HG02840 (cell line): ENCODE data around the gene POLR1A.

Source experiments
- ATAC-seq: cut with Tn5 transposase; IDR thresholded peaks from one replicate; pipeline ENCODE4 v1.9.1; 2021; ENCODE audit warnings: mild to moderate bottlenecking, moderate library complexity, moderate number of reproducible peaks; ENCODE audit not compliant: unreplicated experiment, low FRiP score

Gene POLR1A

DNA sequence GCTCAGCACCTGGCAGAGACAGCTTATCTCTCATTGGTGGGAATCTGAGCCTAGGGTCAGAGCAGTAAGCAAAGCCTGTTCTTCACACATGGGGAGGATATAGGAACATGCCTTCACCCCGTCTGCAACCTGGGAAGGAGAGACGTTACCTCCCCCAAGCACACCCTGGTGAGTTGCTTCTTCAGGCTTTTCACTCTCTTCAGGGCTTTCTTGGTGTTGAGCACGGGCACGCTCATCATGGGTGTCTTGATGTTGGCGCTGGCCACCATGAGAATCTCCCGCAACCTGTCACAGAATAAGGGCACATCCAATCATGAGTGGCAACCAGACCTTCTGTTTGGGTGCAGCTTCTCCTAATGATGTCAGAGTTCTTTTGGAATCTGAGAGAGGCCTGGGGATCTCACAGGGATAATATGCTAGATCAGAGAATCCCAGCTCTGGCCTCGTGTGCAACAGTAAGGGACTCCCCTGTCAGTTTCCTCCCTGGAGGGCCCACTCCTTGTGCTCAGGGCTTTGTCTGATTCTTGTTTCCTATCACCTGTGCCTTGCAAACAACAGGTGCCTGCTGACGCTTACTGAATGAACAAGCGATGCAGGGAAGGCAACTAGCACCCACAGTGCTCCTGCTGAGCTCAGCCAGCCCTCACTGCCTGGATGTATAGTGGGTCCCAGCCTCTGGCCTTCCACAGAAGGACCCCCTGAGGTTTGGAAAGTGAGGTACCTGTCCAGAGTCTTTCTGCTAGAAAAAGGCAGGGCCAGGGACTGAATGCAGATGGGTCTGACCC is 66.3 kb downstream of the POLR1A start:
- no peak for ATAC-seq

DNA sequence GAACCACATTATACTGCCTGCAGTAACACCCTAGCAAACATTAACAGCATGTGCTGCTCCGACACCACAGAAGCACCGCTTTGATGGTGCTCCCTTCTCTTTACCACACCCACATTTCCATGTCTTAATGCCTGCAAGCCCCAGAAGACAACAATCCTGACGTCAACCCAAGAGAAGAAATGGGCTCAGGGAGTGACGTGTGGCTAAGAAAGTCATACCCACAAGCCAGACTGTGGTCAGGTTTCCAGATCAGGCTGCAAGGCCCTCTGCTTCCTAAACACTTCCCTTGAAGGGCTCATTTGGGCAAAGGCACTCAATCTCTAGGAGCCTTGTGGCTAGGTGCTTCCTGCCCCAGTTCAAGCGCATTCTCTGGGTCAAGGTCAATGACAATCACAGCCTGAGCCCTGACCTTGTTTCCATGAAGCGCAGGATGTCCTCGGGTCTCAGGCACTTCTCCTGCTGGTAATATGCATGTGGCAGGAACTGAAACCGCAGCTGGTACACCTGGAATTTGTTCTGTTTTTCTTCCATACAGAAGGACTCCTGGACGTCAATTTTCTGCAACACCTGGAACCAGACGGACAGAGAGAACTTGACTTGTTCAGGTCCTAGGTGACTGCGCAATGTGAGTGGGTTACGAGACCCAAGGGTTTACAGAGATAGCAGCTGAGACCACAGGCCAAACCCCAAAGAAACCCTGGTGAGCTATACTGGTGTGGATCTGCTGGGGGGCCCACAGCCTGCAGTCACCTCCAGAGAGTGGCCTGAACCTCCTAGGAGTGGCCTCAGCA is 67.2 kb downstream of the POLR1A start:
- peak; percentile 31 for ATAC-seq

DNA sequence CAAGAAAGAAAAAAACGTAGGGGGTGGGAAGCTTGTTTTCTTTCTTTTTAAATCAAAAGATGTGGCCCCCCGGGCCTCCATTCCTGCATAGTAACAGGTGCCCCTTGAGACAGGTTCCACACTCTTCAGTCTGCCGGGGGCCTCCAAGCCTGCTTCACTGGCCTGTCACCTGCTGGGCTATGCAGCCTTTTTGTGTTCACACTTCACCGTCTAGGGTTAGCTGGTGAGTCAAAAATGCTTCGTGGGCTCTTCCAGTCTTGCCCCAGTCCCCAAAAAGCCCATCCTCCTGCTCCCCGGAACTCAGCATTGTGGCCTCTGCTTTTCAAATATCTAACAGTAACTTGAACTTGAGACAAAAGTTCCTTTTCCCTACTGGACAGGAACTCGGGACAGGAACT is 67.9 kb downstream of the POLR1A start:
- peak; percentile 24 for ATAC-seq

DNA sequence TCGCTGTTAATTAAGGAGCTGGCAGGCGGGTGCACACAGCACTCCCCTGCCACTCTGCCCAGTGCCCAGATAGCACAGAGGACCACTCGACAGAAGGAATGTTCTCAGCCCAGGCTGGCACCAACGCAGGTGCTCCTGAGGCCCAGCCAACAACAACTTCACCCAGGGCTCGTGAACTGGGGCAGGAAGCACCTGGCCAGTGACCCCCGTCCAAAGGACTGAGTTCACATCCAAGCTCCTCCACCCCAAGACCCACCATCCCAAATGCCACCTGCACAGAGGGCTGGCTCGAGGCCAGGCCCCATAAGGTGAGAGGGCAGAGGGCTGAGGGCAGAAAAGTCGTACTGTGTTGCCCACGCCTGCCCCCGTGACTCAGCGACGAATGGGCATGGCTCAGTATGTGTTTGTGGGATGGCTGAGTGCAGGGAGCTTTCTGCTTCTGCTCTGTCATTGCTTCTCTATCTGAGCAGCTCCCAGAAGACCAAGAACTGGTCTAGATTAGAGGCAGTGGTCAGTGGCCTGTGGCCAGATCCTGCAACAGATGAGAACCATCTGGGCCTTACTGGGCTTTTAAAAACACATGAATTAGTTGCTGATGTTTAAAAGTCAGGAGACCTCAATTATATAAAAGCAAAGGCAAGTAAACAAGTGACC is 68.4 kb downstream of the POLR1A start:
- ATAC-seq = no peak

DNA sequence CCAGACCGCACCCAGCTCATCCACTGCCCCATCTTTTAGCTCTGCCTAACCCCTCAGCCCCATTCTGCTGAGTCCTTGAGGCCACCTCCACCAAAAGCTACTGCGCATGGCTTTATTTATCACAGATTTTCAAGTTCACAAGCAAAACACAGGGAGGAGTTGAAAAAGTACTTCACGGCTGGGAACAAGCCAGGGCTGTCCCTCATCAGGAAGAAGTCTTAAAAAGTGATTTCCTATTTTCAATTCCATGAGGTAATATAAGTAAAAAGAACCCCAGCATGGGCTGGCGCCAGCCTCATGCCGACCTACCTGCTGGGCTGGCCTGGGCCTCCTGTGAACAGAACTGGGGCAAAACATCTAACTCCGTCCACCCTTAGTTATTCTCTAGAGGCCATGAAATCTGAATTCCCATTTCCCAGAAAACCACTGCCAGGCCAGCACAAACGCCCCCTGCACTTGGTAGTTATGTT is 69.0 kb downstream of the POLR1A start:
- no peak for ATAC-seq

DNA sequence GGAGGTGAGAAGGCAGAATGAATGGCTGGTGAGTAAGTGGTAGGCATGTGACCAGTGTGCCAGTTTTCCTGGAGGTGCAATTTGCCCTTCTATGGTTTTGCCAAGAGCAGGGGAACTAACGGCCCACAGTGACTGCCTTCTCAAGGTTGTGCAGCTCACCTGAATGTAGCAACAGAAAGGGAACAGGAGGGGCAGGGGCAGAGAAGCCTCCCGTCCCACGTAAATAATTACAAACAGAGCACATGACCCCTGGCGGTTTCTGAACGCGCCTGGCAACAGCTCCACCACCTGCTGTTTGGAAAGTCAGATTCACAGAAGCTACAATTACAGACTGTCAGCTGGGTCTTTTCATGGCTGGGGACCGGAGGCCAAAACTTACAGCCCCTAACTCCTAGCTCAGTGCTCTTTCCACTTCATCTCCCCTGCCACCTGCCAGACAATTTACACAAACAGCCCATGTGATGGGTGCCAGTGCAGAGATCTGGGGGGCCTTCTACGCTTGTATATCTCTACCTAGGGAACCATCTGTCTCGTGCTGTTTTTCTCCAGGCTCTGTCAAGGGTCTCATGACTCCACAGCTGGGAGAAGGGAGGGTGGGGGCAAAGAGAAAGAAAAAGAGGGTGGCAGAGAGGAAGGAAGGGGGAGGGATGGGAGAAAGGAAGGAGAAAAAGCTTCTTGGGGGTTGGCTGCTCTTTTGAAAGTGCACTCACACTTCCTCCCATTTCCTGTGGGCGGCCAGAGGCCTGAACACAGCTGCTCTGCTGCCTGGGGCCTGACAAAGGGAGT is 69.6 kb downstream of the POLR1A start:
- peak; percentile 67 for ATAC-seq

DNA sequence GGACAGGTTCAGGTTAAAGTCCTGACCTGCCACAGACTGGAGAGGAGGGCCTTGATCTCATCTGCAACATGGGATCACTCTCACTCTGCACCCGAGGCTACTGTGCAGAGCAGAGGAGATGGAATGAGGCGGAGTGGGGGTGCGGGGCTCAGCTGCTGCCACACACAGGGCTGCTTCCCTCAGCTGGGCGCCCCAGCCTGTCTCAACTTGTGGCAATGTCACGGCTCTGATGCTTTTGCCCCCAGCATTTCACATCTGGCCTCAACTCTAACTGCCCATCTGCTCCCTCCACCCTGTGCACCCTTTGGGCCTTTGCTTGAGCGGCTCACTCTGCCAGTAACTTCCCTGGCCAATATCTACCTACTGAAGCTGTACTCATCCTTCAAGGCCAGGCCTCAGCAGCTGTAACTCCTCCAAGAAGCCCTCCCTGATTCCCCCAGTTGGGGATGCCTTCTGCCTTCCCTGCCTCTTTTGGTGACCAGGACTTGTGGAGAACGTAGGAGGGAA is 70.3 kb downstream of the POLR1A start:
- no peak for ATAC-seq

DNA sequence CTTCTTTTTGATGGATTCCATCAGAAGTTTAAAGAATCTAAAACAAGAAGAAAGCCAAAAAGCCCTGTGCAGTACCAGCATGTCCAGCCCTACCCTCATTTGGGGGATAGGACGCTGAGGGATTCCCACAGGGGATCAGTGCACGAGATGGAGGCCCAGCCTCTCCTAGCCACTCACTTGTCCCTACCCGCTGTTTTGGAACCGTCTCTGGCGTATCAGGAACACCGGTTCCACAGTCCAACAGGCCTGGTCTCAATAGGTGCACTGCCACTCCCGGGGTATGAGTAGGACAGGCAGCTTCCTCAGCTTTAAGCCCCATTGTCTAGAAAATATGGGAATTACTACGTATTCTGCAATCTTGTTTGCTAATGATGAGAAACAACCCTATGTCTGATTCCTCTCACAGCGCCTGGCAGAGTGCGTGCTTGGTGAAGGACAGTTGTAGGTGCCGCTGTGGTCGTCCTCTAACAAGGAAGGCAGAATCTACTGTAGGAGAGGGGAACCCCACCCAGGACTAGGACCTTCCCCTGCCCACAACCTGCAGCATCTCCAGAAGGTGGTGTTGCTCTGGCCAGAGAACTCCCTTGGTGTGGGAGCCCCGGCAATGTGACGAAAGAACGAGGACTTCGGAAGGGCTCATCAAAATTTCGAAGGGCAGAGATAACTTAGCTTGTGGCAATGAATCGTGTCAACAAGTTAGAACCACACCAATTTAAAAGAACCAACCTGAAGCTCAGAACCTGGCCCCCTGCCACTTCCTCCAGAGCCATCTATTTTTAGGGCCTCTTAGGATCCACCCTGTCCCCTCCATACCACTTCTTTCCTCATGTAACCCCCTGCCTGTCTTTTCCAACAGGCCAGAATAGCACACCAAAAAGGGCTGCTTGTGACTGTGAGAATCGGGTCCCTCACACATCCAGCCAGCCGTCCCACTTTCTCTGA is 71.7 kb downstream of the POLR1A start:
- ATAC-seq = no peak

DNA sequence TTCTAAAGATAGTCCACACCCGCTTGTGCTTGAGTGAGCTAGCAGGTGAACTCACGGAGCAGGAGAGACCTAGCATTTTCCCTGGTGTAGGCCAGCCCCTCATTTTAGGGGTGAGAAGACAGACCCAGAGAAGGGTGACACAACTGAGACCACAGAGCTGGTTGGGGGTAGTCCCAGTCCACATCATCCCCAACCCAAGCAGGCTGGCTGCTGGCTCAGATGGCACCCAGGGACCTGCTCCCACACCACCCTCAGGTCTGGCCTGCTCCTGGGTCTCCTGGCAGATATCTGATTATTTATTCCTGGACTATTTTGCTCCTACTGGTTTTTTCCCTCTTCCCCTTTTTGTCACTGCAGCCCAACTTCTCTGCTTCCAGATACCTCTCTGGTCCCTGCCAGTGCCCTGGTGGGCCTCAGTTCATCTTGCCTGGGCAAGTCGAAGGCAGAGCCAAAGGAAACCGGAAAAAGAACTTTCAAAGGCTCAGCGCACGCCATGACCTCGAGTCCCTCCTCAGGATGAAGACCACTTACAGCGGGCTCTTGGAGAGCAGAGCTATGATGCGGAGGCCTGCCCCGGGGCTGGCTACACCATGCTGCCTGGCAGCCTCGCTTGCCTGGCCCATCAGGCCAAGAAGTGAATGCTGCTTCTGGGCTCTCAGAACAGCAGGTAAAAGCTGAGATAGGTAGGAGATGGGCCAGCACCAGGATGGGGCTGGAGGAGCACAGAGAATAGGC is 72.7 kb downstream of the POLR1A start:
- no peak for ATAC-seq

DNA sequence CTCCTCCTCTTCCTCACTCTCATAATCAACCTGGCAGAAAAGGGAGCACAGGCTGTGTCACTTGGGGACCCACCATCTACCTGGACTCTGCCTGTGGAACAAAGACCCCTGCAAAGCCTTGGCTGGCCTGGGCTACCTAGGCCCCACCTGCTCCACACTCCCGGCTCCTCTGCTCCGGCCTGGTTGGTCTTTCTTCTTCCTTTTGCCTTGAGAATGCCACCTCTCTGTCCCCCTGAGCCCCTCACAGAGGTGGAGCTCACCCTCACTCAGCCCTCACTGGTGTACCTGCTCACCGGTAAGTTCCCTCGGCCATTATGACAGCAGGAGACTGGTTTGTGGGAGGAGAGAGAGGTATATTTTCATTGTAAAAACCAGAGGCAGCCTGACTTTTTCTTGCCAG is 74.1 kb downstream of the POLR1A start:
- ATAC-seq = no peak

DNA sequence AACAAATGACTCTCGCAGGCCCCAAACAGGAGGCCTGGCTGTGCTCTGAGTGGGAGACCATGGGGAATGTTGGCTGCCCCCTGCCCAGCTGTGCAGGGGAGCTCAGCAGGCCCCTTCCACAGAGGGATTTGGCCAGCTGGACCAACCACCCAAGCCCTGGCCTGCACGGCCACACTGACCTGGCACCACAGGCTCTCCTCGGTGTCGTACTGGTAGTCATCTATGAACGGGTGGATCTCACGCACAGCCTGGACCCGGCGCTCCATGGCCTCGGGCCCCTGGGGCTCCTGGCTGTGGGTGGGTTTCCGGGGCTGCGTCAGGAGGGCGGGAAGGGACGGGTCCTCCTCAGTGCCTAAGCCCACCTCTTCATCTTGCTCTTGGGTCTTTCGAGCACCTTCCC is 74.5 kb downstream of the POLR1A start:
- ATAC-seq = no peak

DNA sequence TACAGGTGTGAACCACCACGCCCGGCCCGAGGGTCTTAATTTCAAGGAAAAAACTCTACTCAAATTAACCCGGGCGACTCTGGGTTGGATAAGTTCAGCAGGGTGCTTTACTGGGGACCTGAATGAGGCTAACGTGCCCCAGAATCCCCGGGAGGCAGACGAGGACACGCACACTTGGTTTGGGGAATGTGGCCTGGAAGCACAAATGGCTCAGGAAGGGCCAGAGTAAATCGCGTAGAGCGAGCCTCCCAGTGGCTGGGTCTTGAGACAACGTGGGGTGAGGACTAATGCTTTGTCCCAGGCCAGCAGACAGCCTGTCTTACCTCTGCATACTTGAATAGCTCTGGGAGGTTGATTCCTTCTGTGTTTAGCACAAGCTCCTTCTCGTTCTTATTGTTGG is 75.8 kb downstream of the POLR1A start:
- ATAC-seq = no peak

DNA sequence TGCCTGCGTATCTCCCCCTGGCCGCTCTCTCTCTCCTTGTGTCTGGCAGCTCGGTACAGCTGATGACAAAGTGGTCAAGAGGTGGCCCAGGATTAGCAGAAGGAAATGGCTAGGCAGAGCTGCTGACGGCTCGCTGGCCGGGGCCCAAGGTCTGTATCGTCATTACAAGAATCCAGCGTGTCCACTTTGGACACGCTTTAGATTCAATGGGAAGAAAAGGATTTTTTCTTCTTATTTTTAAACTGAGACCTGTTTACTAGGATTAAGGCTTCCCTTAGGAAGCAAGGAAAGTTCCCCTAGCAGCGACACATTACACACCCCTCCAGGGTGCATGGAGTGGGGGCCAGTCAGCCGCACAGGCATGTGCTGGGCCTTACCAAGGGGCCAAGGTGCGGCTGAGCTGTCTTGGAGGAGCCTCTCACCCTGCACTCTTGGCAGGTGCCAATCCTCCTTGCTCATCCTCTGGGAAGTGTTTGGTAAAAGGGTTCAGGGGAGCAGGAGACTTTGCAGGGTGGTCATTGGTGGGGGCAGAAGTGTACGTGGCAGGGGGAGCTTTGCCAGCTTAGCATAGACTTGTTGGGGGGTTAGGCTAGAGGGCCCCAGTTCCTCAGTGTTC is 76.8 kb downstream of the POLR1A start:
- ATAC-seq = no peak

DNA sequence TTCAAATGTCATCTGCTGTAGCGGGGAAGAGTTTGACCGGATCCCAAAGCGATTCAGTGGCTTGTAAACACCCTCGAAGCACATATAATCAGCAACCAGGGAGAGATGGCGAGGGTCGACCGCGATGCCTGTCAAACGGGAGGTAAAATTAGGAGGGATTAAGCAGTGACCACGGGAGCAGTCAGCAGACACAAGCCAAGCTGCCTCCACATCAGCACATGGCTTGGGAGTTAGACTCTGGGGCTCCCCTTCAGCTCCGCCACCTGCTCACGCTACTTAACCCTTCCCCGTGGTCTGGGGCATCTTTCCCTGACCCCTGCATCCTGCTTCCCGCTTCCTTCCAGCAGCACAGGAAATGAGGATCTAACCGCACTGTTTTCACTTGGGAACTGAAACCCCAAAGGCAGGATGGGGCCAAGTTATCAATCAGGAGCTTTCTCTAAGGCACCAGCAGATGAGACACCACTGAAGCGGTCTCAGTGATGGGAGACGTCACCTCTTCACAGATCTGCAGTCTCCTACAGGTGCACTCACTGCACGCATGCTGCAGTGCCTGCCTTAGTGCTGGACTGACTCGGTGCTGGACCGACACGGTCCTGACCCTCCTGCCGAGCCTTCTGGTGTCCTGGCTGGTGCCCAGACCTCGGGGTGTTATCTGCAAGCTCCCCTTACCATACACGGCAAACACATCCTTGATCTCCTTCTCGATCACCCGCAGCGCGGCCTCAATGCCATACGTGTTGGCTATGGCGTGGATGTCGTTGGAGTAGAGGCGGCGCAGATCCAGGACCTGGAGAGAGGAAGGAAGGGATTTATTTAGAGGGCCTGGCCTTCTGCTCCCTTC is 77.5 kb downstream of the POLR1A start:
- ATAC-seq = no peak

DNA sequence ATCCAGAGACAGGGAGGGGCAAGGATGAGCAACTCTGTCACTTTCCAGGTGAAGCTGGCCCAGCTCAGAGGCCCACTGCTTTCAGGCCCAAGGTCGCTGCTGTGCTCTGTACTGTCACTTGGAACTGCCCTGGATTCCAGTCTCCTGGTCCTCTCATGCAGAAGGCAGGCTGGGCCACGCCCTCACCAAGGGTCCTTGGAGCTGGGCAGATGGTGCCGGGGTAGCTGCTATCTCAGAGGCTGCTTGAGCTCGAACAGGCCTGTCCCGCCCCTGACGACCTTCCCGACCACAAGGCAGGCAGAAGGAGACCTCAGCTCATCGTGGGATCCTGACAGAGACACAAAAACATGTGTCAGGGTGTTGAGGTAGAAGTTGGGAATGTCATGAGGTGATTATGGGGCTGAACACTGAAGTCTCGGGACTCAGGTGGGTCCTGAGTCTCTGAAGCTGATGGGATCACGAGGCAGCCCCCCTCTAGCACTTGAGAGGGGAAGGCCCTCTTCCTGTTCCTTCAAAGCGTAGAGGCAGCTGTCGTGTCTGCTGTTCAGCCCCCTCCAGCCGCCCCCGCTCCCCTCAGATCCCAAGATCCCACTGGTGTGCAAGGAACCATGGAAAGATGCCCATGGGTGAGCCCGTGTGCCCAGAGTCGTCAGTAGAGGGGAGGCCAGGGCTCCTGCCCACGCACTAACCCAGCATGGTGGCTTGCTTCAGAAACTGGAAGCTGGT is 78.3 kb downstream of the POLR1A start:
- ATAC-seq = no peak

DNA sequence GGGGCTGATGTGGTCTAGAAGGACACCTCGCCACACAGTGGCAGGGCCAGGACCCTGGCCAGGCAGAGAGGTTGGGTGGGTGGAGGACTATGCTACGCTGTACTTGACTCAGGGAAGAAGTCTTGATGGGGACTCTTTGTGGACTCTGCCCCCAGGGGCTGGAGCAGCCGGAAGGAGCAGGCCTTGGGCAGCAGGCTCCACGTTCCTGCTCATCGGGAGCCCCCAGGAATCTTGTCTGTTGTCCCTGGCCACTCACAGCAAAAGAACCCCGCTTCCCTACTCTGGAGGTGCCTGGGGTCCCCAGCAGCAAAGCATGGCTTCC is 79.0 kb downstream of the POLR1A start:
- no peak for ATAC-seq
